Pancreas (tissue), 10 donors: ENCODE data around the gene SRPX2. TPM values are rescaled to one million over a fixed set of nuclear protein-coding genes. Genes with fewer than 3 reads are reported as not detected.
A peak's percentile ranks its signal among the peaks of the same experiment; 100 is the strongest.

Experiments
- ATAC-seq, 4 donors: fragments of 200-7000 bp; cut with Tn5 transposase; one replicate each; pipeline versions ENCODE4 v1.8.0 to v1.9.1; 2020; ENCODE audit warnings: mild to moderate bottlenecking in 4 of 4, moderate library complexity in 4 of 4
- DNase-seq, 6 donors: peaks; one replicate each; pipeline ENCODE4 v3.0.0-alpha.2; 2020
- FAIRE-seq: peaks from 2 replicates; lab custom pipeline; 2012; peaks lifted over from hg19 to GRCh38; lab: Jason Lieb, UNC
- H3K27ac ChIP-seq, 4 donors: fragments of 200-600 bp; sonication (generic); 1 replicate in 3 of 4; 2 replicates in 1 of 4; pipeline versions ENCODE4 v1.5.0 to v1.8.0; 2020
- H3K27me3 ChIP-seq, 4 donors: fragments of 200-600 bp; one replicate each; pipeline ENCODE4 v1.8.0; 2021
- H3K36me3 ChIP-seq, 3 donors: fragments of 200-600 bp; sonication (generic) in 1 of 3; one replicate each; pipeline versions ENCODE4 v1.5.0 to v1.8.0; 2020 to 2021
- H3K4me1 ChIP-seq, 3 donors: fragments of 200-600 bp; one replicate each; pipeline ENCODE4 v1.8.0; 2021
- H3K4me3 ChIP-seq, 4 donors: fragments of 200-600 bp; sonication (generic) in 2 of 4; one replicate each; pipeline versions ENCODE4 v1.5.0 to v1.8.0; 2020 to 2021
- H3K9me3 ChIP-seq, 4 donors: fragments of 200-600 bp; one replicate each; pipeline ENCODE4 v1.8.0; 2021
- WGBS, 2 donors: extraction: QIAGEN DNeasy Blood & Tissue Kit; methylation state at CpG; one replicate each; pipeline ENCODE4 v1.1.7; 2013; 5-methylcytosine and 5-hydroxymethylcytosine counted together
- intact Hi-C, 3 donors: fragments of 100-400 bp; cut with DNase I; formaldehyde crosslinking; loops; one replicate each; pipeline versions ENCODE4 v1.11.1 to v1.14.2; 2022
- polyA plus RNA-seq, 2 donors: library from polyadenylated mRNA; stranded (reverse); fragments of 200-250 nt; gene quantifications; one replicate each; pipeline ENCODE4 v1.2.3, GENCODE V29; 2013
- total RNA-seq, 6 donors: library from RNA; stranded (reverse); fragmentation: NEBNext Ultra II Directional in 4 of 6; extraction: Animal tissue kit (Norgen Biotek cat#: 25700) in 4 of 6; gene quantifications; one replicate each; pipeline versions ENCODE4 v1.2.1 to v1.2.4, GENCODE V29; 2021 to 2023
- TF ChIP-seq, protein P1 (sequence below), 4 donors: fragments of 200-600 bp; sonication (generic) in 3 of 4; IDR thresholded peaks; one replicate each; pipeline versions ENCODE4 v1.5.0 to v1.8.0; 2021; ENCODE audit warnings: antibody characterized with exemption in 4 of 4
- donor health status: healthy with polysubstance abuse.
- donor health status: DM: no; HTN: no; CAD: no; lungs with moderate emphysema.
- donor health status: DM: no; HTN: no; CAD: no.
- donor health status: control.
- donor health status: control.
- donor health status: Bipolar disorder and iron deficiency.
- donor health status: DM: yes; HTN: yes; CAD: no.
- donor health status: DM: no; HTN: no; CAD: no.
- donor health status: DM: no; HTN: no; CAD: no.
- donor health status: DM: yes; HTN: yes; CAD: no.

Gene SRPX2
- total and polyA plus RNA-seq, 8 donors: 0.98 to 13.1 (median 2.5) TPM

DNA sequence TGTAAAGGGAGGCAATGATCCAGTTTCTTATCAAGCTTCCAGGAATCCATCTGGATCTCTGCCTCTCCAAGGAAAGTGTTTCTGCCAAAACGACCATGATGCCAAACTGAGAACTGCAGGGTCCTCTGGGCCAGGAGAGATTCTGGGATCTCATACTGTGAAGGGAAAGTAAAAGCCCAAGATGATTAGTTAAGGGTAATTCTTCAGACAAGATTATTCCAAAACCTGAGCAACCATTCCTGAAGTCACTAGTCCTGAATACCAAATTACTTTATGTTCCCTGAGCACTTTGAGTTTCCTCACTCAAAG lies 42.0 kb downstream of the SRPX2 start:
- ATAC-seq: peak in 1 of 4 donors; percentile 21
- DNase-seq: no peak
- TF ChIP-seq, protein P1, sequence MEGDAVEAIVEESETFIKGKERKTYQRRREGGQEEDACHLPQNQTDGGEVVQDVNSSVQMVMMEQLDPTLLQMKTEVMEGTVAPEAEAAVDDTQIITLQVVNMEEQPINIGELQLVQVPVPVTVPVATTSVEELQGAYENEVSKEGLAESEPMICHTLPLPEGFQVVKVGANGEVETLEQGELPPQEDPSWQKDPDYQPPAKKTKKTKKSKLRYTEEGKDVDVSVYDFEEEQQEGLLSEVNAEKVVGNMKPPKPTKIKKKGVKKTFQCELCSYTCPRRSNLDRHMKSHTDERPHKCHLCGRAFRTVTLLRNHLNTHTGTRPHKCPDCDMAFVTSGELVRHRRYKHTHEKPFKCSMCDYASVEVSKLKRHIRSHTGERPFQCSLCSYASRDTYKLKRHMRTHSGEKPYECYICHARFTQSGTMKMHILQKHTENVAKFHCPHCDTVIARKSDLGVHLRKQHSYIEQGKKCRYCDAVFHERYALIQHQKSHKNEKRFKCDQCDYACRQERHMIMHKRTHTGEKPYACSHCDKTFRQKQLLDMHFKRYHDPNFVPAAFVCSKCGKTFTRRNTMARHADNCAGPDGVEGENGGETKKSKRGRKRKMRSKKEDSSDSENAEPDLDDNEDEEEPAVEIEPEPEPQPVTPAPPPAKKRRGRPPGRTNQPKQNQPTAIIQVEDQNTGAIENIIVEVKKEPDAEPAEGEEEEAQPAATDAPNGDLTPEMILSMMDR (IDR thresholded peaks at IDR 0.05): no peak
- Histone ChIP-seq H3K9me3 (no peaks in the 10 kb centered on the region), H3K36me3 (no peaks in the 10 kb centered on the region), H3K4me3 (no peak overlapping the region), H3K27ac (no peak overlapping the region), H3K4me1 (no peaks in the 10 kb centered on the region), H3K27me3 (no peaks in the 10 kb centered on the region)
- no peak for FAIRE-seq
- intact Hi-C loops: loop anchor here in 2 of 3 donors (5.0 kb wide), 1 partner anchor 81 kb away; no protein-coding TSS in a partner anchor
- WGBS, 2 donors: 12 to 19% methylated on average over 1 of the region's 1 CpG

- TF ChIP-seq, protein P1 (IDR thresholded peaks at IDR 0.05): no peak
- no peak overlapping the region for H3K4me3 ChIP-seq
- FAIRE-seq (no peak), ATAC-seq (no peak), DNase-seq (no peak)
- no peaks in the 10 kb centered on the region for H3K4me1 ChIP-seq
- intact Hi-C loops: loop anchor here in 2 of 3 donors (5.0 kb wide), 1 partner anchor 80 kb away; no protein-coding TSS in a partner anchor
- WGBS, 2 donors: 64 to 87% methylated on average over 6 of the region's 6 CpGs
- H3K36me3 ChIP-seq: no peaks in the 10 kb centered on the region
- H3K9me3 ChIP-seq: no peaks in the 10 kb centered on the region
- no peaks in the 10 kb centered on the region for H3K27me3 ChIP-seq
- H3K27ac ChIP-seq: no peak overlapping the region
These were observed 43.1 kb downstream of the SRPX2 start for GRCh38 chrX:100687128-100687527.

- Histone ChIP-seq H3K4me1 (no peaks in the 10 kb centered on the region), H3K36me3 (no peaks in the 10 kb centered on the region), H3K27me3 (no peaks in the 10 kb centered on the region), H3K27ac (no peak overlapping the region), H3K9me3 (no peaks in the 10 kb centered on the region), H3K4me3 (no peak overlapping the region)
- FAIRE-seq (no peak), ATAC-seq (no peak), DNase-seq (no peak)
- intact Hi-C loops: loop anchor here in 2 of 3 donors (5.0 kb wide), 1 partner anchor 80 kb away; no protein-coding TSS in a partner anchor
- 86 to 87% methylated on average over 2 of the region's 2 CpGs for WGBS, 2 donors
- TF ChIP-seq, protein P1 (IDR thresholded peaks at IDR 0.05): no peak
These were observed 43.5 kb downstream of the SRPX2 start for GRCh38 chrX:100687546-100687945.

DNA sequence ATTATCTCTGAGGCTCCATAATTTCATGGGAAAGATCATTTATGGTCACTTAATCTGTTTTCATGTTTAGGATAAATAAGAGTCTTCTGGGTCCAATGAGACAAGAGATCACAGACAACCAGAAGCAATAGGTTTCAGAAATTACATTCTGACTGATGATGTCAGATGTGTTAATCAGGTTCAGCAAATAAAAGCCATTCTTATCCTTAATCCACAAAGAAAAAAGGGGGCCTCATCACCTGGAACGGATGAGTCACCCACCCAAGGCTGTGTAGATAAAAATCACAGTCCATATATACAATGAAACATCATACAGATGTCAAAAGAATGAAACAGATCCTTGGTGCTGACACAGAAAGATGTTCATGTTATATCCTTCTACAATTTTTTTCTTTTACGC lies 51.3 kb downstream of the SRPX2 start:
- H3K4me1 ChIP-seq: no peaks in the 10 kb centered on the region
- ATAC-seq (no peak), DNase-seq (no peak), FAIRE-seq (no peak)
- intact Hi-C loops: no loop called here
- WGBS, 2 donors: 60 to 66% methylated on average over 2 of the region's 2 CpGs
- TF ChIP-seq, protein P1 (IDR thresholded peaks at IDR 0.05): no peak
- no peak overlapping the region for H3K4me3 ChIP-seq
- H3K27me3 ChIP-seq: no peaks in the 10 kb centered on the region
- H3K36me3 ChIP-seq: no peaks in the 10 kb centered on the region
- H3K9me3 ChIP-seq: no peaks in the 10 kb centered on the region
- no peak overlapping the region for H3K27ac ChIP-seq

DNA sequence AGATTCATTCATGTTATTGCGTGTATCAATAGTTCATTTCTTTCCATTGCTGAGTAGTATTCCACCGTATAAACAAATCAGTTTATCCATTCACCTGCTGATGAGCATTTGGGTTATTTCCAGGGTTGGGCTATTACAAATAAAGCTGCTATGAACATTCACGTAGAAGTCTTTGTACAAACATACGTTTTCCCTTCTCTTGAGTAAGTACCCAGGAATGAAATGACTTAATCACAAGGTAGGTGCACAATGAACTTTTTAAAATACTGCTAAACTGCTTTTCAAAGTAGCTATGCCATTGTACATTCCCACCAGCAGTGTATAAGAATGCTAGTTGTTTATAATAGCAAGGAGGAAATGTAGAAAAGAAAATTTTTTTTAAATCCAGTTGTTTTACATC lies 52.0 kb downstream of the SRPX2 start:
- Histone ChIP-seq H3K36me3 (no peaks in the 10 kb centered on the region), H3K9me3 (no peaks in the 10 kb centered on the region), H3K27ac (no peak overlapping the region), H3K4me3 (no peak overlapping the region), H3K4me1 (no peaks in the 10 kb centered on the region), H3K27me3 (no peaks in the 10 kb centered on the region)
- no peak for DNase-seq
- intact Hi-C loops: no loop called here
- TF ChIP-seq, protein P1 (IDR thresholded peaks at IDR 0.05): no peak
- FAIRE-seq: no peak
- ATAC-seq: no peak
- WGBS, 2 donors: 53 to 64% methylated on average over 4 of the region's 4 CpGs
